HG03457 (cell line): Measurements from ENCODE around the gene SC5D.

ENCODE experiments used
- ATAC-seq: cut with Tn5 transposase; IDR thresholded peaks from one replicate; pipeline ENCODE4 v1.9.1; 2021; ENCODE audit warnings: moderate number of reproducible peaks; ENCODE audit not compliant: unreplicated experiment

The SC5D gene

GRCh38 chr11:121291896-121292494 is 576 bp upstream of the SC5D start:
- peak; percentile 7 for ATAC-seq

- no peak for ATAC-seq
Observed at GRCh38 chr11:121293288-121293594, 670 bp downstream of the SC5D start.

GRCh38 chr11:121295246-121296029 is 2.9 kb downstream of the SC5D start:
- ATAC-seq = no peak

GRCh38 chr11:121297872-121298271 is 5.3 kb downstream of the SC5D start:
- no peak for ATAC-seq

- ATAC-seq = no peak
Observed at GRCh38 chr11:121298774-121299173, 6.2 kb downstream of the SC5D start.

GRCh38 chr11:121299417-121299816 is 6.8 kb downstream of the SC5D start:
- ATAC-seq = no peak

GRCh38 chr11:121300313-121300971 is 7.9 kb downstream of the SC5D start:
- ATAC-seq = no peak

GRCh38 chr11:121300972-121301699 is 8.6 kb downstream of the SC5D start:
- ATAC-seq = no peak

- no peak for ATAC-seq
Observed at GRCh38 chr11:121304759-121305158, 12.2 kb downstream of the SC5D start.

GRCh38 chr11:121308816-121309215 is 16.2 kb downstream of the SC5D start:
- ATAC-seq = no peak

GRCh38 chr11:121309688-121310087 is 17.1 kb downstream of the SC5D start:
- peak; percentile 67 for ATAC-seq

GRCh38 chr11:121310908-121311307 is 18.3 kb downstream of the SC5D start:
- ATAC-seq = no peak

- ATAC-seq = no peak
Observed at GRCh38 chr11:121311373-121311772, 18.8 kb downstream of the SC5D start.

- ATAC-seq = no peak
Observed at GRCh38 chr11:121312483-121312882, 19.9 kb downstream of the SC5D start.

- ATAC-seq = no peak
Observed at GRCh38 chr11:121318848-121319834, 26.6 kb downstream of the SC5D start.

- ATAC-seq = no peak
Observed at GRCh38 chr11:121321614-121322243, 29.2 kb downstream of the SC5D start.

GRCh38 chr11:121323046-121323607 is 30.6 kb downstream of the SC5D start:
- no peak for ATAC-seq

- no peak for ATAC-seq
Observed at GRCh38 chr11:121326230-121326629, 33.7 kb downstream of the SC5D start.

GRCh38 chr11:121327553-121327952 is 35.0 kb downstream of the SC5D start:
- ATAC-seq = no peak
